Hematopoietic multipotent progenitor cell treated with erythropoietin and hydrocortisone succinate and interleukin-3 and kit ligand, for 15 days (in vitro differentiated cells): ENCODE results near the gene HIVEP3.

Experiments used
- DNase-seq: peaks from one replicate; pipeline ENCODE4 v3.0.0-alpha.2; 2015; ENCODE audit warnings: low spot score

Gene HIVEP3

GRCh38 chr1:41892301-41892781 is 26.4 kb downstream of the HIVEP3 start:
- no peak for DNase-seq

- DNase-seq: peak; percentile 5
Observed at GRCh38 chr1:41891199-41891896, 27.4 kb downstream of the HIVEP3 start.

GRCh38 chr1:41890825-41891198 is 27.9 kb downstream of the HIVEP3 start:
- DNase-seq: no peak

- no peak for DNase-seq
Observed at GRCh38 chr1:41889506-41890414, 29.0 kb downstream of the HIVEP3 start.

GRCh38 chr1:41888756-41889155 is 30.0 kb downstream of the HIVEP3 start:
- no peak for DNase-seq

GRCh38 chr1:41887365-41887764 is 31.4 kb downstream of the HIVEP3 start:
- DNase-seq: no peak

- DNase-seq: no peak
Observed at GRCh38 chr1:41884256-41885230, 34.2 kb downstream of the HIVEP3 start.

- DNase-seq: no peak
Observed at GRCh38 chr1:41883507-41883906, 35.2 kb downstream of the HIVEP3 start.

GRCh38 chr1:41882486-41882885 is 36.2 kb downstream of the HIVEP3 start:
- no peak for DNase-seq

- no peak for DNase-seq
Observed at GRCh38 chr1:41882068-41882477, 36.6 kb downstream of the HIVEP3 start.

- DNase-seq: no peak
Observed at GRCh38 chr1:41880950-41881885, 37.5 kb downstream of the HIVEP3 start.

GRCh38 chr1:41880261-41880660 is 38.5 kb downstream of the HIVEP3 start:
- DNase-seq: no peak

- DNase-seq: no peak
Observed at GRCh38 chr1:41879617-41880016, 39.1 kb downstream of the HIVEP3 start.

GRCh38 chr1:41878911-41879310 is 39.8 kb downstream of the HIVEP3 start:
- no peak for DNase-seq

- no peak for DNase-seq
Observed at GRCh38 chr1:41878495-41878894, 40.2 kb downstream of the HIVEP3 start.

GRCh38 chr1:41876576-41877445 is 41.9 kb downstream of the HIVEP3 start:
- DNase-seq: no peak

- no peak for DNase-seq
Observed at GRCh38 chr1:41875487-41875886, 43.2 kb downstream of the HIVEP3 start.

GRCh38 chr1:41874903-41875411 is 43.8 kb downstream of the HIVEP3 start:
- DNase-seq: no peak

- DNase-seq: no peak
Observed at GRCh38 chr1:41874151-41874719, 44.5 kb downstream of the HIVEP3 start.
